MCF 10A (cell line): ENCODE data around the gene NKX2-1. TPM values are rescaled to one million over a fixed set of nuclear protein-coding genes. Genes with fewer than 3 reads are reported as not detected.

Source experiments
- BruUV-seq: library from RNA; stranded (reverse); fragments of 400-500 nt; replicated peaks from 2 replicates; lab custom pipeline; 2021; lab: Mats Ljungman, UMichigan
- CTCF ChIA-PET: fragments of 300-600 bp; sonication (Branson Sonifier 250); formaldehyde crosslinking; extraction: SDS; loops from one replicate; lab custom pipeline; 2021; ENCODE audit warnings: antibody characterized with exemption, inconsistent platforms; lab: Yijun Ruan, JAX
- POLR2A ChIA-PET: fragments of 300-600, 350-650 bp; sonication (Branson Sonifier 250); formaldehyde crosslinking; extraction: SDS; loops from one replicate; lab custom pipeline; 2020; ENCODE audit warnings: antibody characterized with exemption, inconsistent platforms; lab: Yijun Ruan, JAX
- DNase-seq: peaks from one replicate; pipeline ENCODE4 v3.0.0-alpha.2; 2018; ENCODE audit not compliant: unreplicated experiment
- H3K27ac Mint-ChIP-seq: one replicate; pipeline ENCODE4 v1.8.0; 2022; ENCODE audit warnings: mild to moderate bottlenecking, low read depth, mixed read lengths; ENCODE audit not compliant: unreplicated experiment
- H3K27me3 Mint-ChIP-seq: one replicate; pipeline ENCODE4 v1.8.0; 2022; ENCODE audit warnings: mixed read lengths; ENCODE audit not compliant: insufficient read depth, unreplicated experiment
- H3K36me3 Mint-ChIP-seq: one replicate; pipeline ENCODE4 v1.8.0; 2022; ENCODE audit warnings: mild to moderate bottlenecking, moderate library complexity, mixed read lengths; ENCODE audit not compliant: insufficient read depth, unreplicated experiment
- H3K4me1 Mint-ChIP-seq: one replicate; pipeline ENCODE4 v1.8.0; 2022; ENCODE audit warnings: mixed read lengths; ENCODE audit not compliant: insufficient read depth, unreplicated experiment
- H3K4me3 Mint-ChIP-seq: one replicate; pipeline ENCODE4 v1.8.0; 2022; ENCODE audit warnings: mild to moderate bottlenecking, moderate library complexity, mixed read lengths; ENCODE audit not compliant: unreplicated experiment
- H3K9me3 Mint-ChIP-seq: one replicate; pipeline ENCODE4 v1.8.0; 2022; ENCODE audit warnings: mixed read lengths; ENCODE audit not compliant: unreplicated experiment
- intact Hi-C: fragments of 100-400 bp; cut with micrococcal nuclease; formaldehyde crosslinking; loops from 2 replicates; pipeline ENCODE4 v1.14.1; 2022
- total RNA-seq: library from RNA; stranded (reverse); gene quantifications from 2 replicates; pipeline ENCODE4 v1.2.3, GENCODE V29; 2022
- TF ChIP-seq, protein P1 (sequence below): fragments of 200-600 bp; IDR thresholded peaks from one replicate; pipeline ENCODE4 v1.8.0; 2022; ENCODE audit warnings: antibody characterized with exemption, mild to moderate bottlenecking; ENCODE audit not compliant: unreplicated experiment

The NKX2-1 gene
- total RNA-seq, 1 experiment from 2014 or later: not detected

DNA sequence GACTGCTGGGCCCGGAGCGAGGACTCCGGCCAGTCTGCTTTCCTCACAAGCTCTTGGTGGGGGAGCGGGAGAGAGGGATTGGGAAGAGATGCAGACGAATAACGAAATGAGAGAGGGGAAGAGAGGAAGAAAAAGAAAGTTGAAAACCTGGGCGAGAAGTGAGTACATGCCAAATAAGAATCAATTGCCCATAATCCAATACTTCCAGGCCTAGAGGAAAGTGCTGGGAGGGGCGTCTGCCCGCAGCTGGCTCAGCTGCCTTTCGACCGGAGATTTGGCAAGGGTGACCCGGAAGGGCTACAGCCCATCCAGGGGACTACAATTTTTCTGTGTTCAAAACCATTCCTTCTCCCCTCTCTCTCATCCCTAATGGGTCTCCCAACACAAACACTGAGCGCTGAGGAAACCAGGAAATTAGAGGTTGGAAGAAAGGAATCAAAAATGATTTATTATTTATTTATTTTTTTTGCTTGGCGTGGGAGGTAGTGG is 4.9 kb downstream of the NKX2-1 start:
- no peak overlapping the region for H3K4me3 Mint-ChIP-seq
- H3K36me3 Mint-ChIP-seq: no peaks in the 10 kb centered on the region
- no peak for DNase-seq
- POLR2A ChIA-PET: no interaction called here
- BruUV-seq: no TSS peak
- peaks cover 70% of the 10 kb centered on the region for H3K27me3 Mint-ChIP-seq
- intact Hi-C loops: no loop called here
- CTCF ChIA-PET: interaction anchor here (0.7 to 1.2 kb wide), 2 partner anchors 74 to 635 kb away, joined by 3 read pairs; no protein-coding TSS in a partner anchor
- H3K4me1 Mint-ChIP-seq: no peaks in the 10 kb centered on the region
- no peaks in the 10 kb centered on the region for H3K9me3 Mint-ChIP-seq
- TF ChIP-seq, protein P1, sequence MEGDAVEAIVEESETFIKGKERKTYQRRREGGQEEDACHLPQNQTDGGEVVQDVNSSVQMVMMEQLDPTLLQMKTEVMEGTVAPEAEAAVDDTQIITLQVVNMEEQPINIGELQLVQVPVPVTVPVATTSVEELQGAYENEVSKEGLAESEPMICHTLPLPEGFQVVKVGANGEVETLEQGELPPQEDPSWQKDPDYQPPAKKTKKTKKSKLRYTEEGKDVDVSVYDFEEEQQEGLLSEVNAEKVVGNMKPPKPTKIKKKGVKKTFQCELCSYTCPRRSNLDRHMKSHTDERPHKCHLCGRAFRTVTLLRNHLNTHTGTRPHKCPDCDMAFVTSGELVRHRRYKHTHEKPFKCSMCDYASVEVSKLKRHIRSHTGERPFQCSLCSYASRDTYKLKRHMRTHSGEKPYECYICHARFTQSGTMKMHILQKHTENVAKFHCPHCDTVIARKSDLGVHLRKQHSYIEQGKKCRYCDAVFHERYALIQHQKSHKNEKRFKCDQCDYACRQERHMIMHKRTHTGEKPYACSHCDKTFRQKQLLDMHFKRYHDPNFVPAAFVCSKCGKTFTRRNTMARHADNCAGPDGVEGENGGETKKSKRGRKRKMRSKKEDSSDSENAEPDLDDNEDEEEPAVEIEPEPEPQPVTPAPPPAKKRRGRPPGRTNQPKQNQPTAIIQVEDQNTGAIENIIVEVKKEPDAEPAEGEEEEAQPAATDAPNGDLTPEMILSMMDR: no peak
- no peak overlapping the region for H3K27ac Mint-ChIP-seq

- TF ChIP-seq, protein P1: no peak
- no peaks in the 10 kb centered on the region for H3K4me1 Mint-ChIP-seq
- H3K4me3 Mint-ChIP-seq: no peak overlapping the region
- intact Hi-C loops: no loop called here
- ChIA-PET CTCF (no interaction called here), POLR2A (interaction anchor here (0.7 kb wide), 1 partner anchor 127 kb away, joined by 4 read pairs; no protein-coding TSS in a partner anchor)
- no peak overlapping the region for H3K27ac Mint-ChIP-seq
- no peaks in the 10 kb centered on the region for H3K9me3 Mint-ChIP-seq
- BruUV-seq: no TSS peak
- H3K36me3 Mint-ChIP-seq: no peaks in the 10 kb centered on the region
- DNase-seq: no peak
- peaks cover 71% of the 10 kb centered on the region for H3K27me3 Mint-ChIP-seq
These were observed 5.5 kb downstream of the NKX2-1 start for GRCh38 chr14:36514278-36515104.

DNA sequence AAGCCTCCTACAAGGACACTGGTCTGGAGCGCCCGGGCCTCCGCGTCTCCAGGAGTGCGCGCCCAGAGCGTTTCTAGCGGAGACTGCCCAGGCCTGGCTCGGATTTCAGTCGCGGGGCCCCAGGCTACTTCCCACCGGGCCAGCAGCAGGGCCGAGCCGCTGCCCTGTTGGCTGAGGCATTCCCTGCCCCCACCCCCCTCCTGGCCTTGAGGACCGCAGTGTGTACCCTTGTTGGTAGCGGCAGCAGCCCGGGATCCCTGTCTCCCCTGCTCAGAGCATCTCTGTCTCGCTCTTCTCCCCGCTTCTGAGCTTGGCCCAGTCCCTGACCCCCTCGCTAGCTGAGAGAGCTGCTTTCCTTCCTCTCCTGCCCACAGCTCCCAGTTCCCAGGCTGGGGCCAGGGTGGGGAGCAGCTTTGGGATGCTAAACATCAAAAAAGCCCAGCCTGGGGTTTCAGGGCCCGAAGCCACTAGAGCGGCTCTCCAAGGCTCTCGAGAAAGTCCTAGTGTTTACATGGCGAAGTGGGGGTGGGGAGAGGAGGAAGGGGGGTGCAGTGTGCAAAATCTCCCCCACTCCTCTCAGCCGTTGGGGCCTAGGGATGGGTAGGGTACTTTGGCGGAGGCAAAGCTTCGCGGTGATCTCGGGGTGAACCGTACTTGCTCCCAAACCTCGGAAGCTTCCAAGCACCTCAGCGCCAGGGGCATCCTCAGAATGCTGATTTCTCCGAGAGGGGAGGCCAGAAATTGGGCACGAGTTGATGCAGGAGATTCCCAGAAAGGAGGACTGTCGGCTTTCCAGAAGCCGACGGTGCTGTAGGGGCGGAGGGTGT is 6.4 kb downstream of the NKX2-1 start:
- H3K27ac Mint-ChIP-seq: no peak overlapping the region

More for the DNA sequence above, 6.4 kb downstream of the NKX2-1 start:
- Mint-ChIP-seq H3K4me1 (no peaks in the 10 kb centered on the region), H3K9me3 (no peaks in the 10 kb centered on the region), H3K4me3 (no peak overlapping the region), H3K27me3 (peaks cover 74% of the 10 kb centered on the region), H3K36me3 (no peaks in the 10 kb centered on the region)
- TF ChIP-seq, protein P1: no peak
- no TSS peak for BruUV-seq
- DNase-seq: no peak
- POLR2A ChIA-PET: interaction anchor here (0.7 kb wide), 1 partner anchor 128 kb away, joined by 4 read pairs; no protein-coding TSS in a partner anchor
- CTCF ChIA-PET: interaction anchor here (0.6 to 0.7 kb wide), 2 partner anchors 13 to 1055 kb away, joined by 3 to 5 read pairs; no protein-coding TSS in a partner anchor
- intact Hi-C loops: no loop called here
